Neural cell (in vitro differentiated cells): ENCODE data around the gene GLUL. TPM values are rescaled to one million over a fixed set of nuclear protein-coding genes. Genes with fewer than 3 reads are reported as not detected.

Experiments
- H2AFZ ChIP-seq: fragments of 200-600, 300-800 bp; sonication (generic), shearing (Covaris generic); 2 replicates; pipeline ENCODE4 v1.6.0; 2014; ENCODE audit warnings: low read depth, mild to moderate bottlenecking, antibody characterized with exemption, low read length, moderate library complexity
- H3F3A ChIP-seq: fragments of 200-600 bp; shearing (Covaris generic); 2 replicates; pipeline ENCODE4 v1.6.1; 2016; ENCODE audit warnings: mild to moderate bottlenecking, moderate library complexity, mixed read lengths, antibody characterized with exemption, low read length; ENCODE audit not compliant: insufficient read depth, poor library complexity, severe bottlenecking
- H3K27ac ChIP-seq: fragments of 200-600, 300-800 bp; sonication (generic), shearing (Covaris generic); 2 replicates; pipeline ENCODE4 v1.5.1; 2014; ENCODE audit warnings: mild to moderate bottlenecking, low read length, moderate library complexity
- H3K27me3 ChIP-seq: fragments of 300-800, 200-600 bp; sonication (generic), shearing (Covaris generic); 2 replicates; pipeline ENCODE4 v1.6.0; 2014; ENCODE audit warnings: mild to moderate bottlenecking, low read depth, low read length, moderate library complexity; ENCODE audit not compliant: insufficient read depth
- H3K36me3 ChIP-seq: fragments of 300-800, 200-600 bp; sonication (generic), shearing (Covaris generic); 2 replicates; pipeline ENCODE4 v1.5.1; 2014; ENCODE audit warnings: mild to moderate bottlenecking, antibody characterized with exemption, low read length, moderate library complexity; ENCODE audit not compliant: insufficient read depth
- H3K4me2 ChIP-seq: fragments of 300-800, 200-600 bp; sonication (generic), shearing (Covaris generic); 2 replicates; pipeline ENCODE4 v1.6.0; 2014; ENCODE audit warnings: mild to moderate bottlenecking, low read length
- H3K4me3 ChIP-seq: fragments of 300-800, 200-600 bp; sonication (generic), shearing (Covaris generic); 2 replicates; pipeline ENCODE4 v1.5.1; 2014; ENCODE audit warnings: mild to moderate bottlenecking, low read length, moderate library complexity
- H3K79me2 ChIP-seq: fragments of 200-600 bp; shearing (Covaris generic); replicated peaks from 2 replicates; pipeline ENCODE4 v1.6.0; 2014; ENCODE audit warnings: mild to moderate bottlenecking, low read length, moderate library complexity; ENCODE audit not compliant: insufficient read depth
- H3K9ac ChIP-seq: fragments of 300-800, 200-600 bp; sonication (generic), shearing (Covaris generic); 2 replicates; pipeline ENCODE4 v1.6.1; 2016; ENCODE audit warnings: mild to moderate bottlenecking, low read length, mixed read lengths
- H3K9me2 ChIP-seq: fragments of 200-600 bp; shearing (Covaris generic); 2 replicates; pipeline ENCODE4 v1.6.1; 2016; ENCODE audit warnings: mild to moderate bottlenecking, low read length, mixed read lengths; ENCODE audit not compliant: insufficient read depth
- H3K9me3 ChIP-seq: fragments of 200-600, 300-800 bp; sonication (generic), shearing (Covaris generic); 2 replicates; pipeline ENCODE4 v1.6.1; 2016; ENCODE audit warnings: mild to moderate bottlenecking, mixed run types, low read length, moderate library complexity, mixed read lengths
- H4K20me1 ChIP-seq: fragments of 200-600 bp; shearing (Covaris generic); 2 replicates; pipeline ENCODE4 v1.6.1; 2016; ENCODE audit warnings: mild to moderate bottlenecking, mixed run types; ENCODE audit not compliant: insufficient read depth
- EP300 ChIP-seq: fragments of 450-650 bp; conservative IDR thresholded peaks from 2 replicates; pipeline ENCODE4 v1.6.1; 2014; ENCODE audit warnings: antibody characterized with exemption, mild to moderate bottlenecking, moderate library complexity; ENCODE audit not compliant: poor library complexity, severe bottlenecking
- EZH2 ChIP-seq: fragments of 200-600, 300-800 bp; shearing (Covaris generic), sonication (generic); IDR thresholded peaks from 2 replicates; pipeline ENCODE4 v1.6.1; 2014; ENCODE audit warnings: antibody characterized with exemption, low read length, borderline replicate concordance, mild to moderate bottlenecking; ENCODE audit not compliant: insufficient read depth, poor library complexity, severe bottlenecking
- MXI1 ChIP-seq: fragments of 450-650 bp; conservative IDR thresholded peaks from 2 replicates; pipeline ENCODE4 v1.6.1; 2014; ENCODE audit warnings: antibody characterized with exemption, mild to moderate bottlenecking; ENCODE audit not compliant: poor library complexity, severe bottlenecking
- POLR2AphosphoS5 ChIP-seq: IDR thresholded peaks from 2 replicates; pipeline ENCODE4 v1.6.1; 2012
- RAD21 ChIP-seq: fragments of 450-650 bp; conservative IDR thresholded peaks from 2 replicates; pipeline ENCODE4 v1.6.1; 2014; ENCODE audit warnings: antibody characterized with exemption, mild to moderate bottlenecking, moderate library complexity
- SMC3 ChIP-seq: fragments of 450-650 bp; conservative IDR thresholded peaks from 2 replicates; pipeline ENCODE4 v1.6.1; 2014; ENCODE audit warnings: antibody characterized with exemption, mild to moderate bottlenecking, moderate library complexity; ENCODE audit not compliant: poor library complexity
- TAF1 ChIP-seq: IDR thresholded peaks from 2 replicates; pipeline ENCODE4 v1.6.1; 2012; ENCODE audit warnings: low read depth
- polyA plus RNA-seq: library from polyadenylated mRNA; depleted of rRNA; stranded (reverse); fragments of >200 nt; gene quantifications from 2 replicates; pipeline ENCODE4 v1.2.3, GENCODE V29; 2014
- TF ChIP-seq, protein P1 (sequence below): IDR thresholded peaks from 2 replicates; pipeline ENCODE4 v1.6.1; 2012; ENCODE audit warnings: borderline replicate concordance
- TF ChIP-seq, protein P2 (sequence below): fragments of 450-650 bp; IDR thresholded peaks from 2 replicates; pipeline ENCODE4 v1.5.1; 2014; ENCODE audit warnings: antibody characterized with exemption, mild to moderate bottlenecking, moderate library complexity; ENCODE audit not compliant: poor library complexity, severe bottlenecking

GLUL gene
- polyA plus RNA-seq, 1 donor from 2014 or later = 219 TPM

DNA sequence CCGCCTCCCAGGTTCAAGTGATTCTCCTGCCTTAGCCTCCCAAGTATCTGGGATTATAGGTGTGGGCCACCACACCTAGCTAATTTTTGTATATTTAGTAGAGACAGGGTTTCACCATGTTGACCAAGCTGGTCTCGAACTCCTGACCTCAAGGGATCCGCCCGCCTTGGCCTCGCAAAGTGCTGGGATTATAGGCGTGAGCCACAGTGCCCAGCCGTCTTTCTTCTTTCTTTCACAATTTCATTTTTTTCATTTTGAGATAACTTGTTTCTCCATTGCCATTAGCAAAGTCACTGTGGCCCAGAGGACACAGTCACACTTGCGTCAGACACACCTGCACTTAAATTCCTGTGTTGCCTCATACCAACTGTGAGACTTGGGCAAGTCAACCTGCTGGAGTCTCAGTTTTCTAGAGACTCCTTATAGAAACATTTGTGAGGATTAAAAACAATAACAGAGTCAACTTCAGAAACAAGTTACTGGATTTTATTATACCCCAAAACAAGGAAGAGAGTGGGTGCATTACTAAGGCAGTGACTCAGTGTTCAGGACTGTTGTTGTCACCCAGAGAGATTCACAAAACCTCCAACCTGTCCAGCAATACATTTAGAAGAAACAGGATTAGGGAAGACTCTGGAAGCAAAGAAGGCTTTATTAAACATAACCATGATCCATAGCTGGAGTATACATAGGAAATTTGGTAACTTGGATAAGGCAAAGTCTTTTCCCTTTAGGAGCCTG lies 6.2 kb upstream of the GLUL start:
- Histone ChIP-seq H3K4me2 (no peak overlapping the region), H3K9ac (no peak overlapping the region), H4K20me1 (no peaks in the 10 kb centered on the region), H3K79me2 (no peaks in the 10 kb centered on the region), H3K27ac (no peak overlapping the region), H3K36me3 (no peaks in the 10 kb centered on the region), H3K9me2 (no peaks in the 10 kb centered on the region), H3K4me3 (no peak overlapping the region), H2AFZ (no peak overlapping the region), H3K9me3 (no peaks in the 10 kb centered on the region), H3K27me3 (no peaks in the 10 kb centered on the region), H3F3A (no peaks in the 10 kb centered on the region)
- TF ChIP-seq EZH2 (no peak), POLR2AphosphoS5 (no peak), EP300 (no peak), RAD21 (no peak), TAF1 (no peak), SMC3 (no peak), MXI1 (no peak)
- TF ChIP-seq, protein P1, sequence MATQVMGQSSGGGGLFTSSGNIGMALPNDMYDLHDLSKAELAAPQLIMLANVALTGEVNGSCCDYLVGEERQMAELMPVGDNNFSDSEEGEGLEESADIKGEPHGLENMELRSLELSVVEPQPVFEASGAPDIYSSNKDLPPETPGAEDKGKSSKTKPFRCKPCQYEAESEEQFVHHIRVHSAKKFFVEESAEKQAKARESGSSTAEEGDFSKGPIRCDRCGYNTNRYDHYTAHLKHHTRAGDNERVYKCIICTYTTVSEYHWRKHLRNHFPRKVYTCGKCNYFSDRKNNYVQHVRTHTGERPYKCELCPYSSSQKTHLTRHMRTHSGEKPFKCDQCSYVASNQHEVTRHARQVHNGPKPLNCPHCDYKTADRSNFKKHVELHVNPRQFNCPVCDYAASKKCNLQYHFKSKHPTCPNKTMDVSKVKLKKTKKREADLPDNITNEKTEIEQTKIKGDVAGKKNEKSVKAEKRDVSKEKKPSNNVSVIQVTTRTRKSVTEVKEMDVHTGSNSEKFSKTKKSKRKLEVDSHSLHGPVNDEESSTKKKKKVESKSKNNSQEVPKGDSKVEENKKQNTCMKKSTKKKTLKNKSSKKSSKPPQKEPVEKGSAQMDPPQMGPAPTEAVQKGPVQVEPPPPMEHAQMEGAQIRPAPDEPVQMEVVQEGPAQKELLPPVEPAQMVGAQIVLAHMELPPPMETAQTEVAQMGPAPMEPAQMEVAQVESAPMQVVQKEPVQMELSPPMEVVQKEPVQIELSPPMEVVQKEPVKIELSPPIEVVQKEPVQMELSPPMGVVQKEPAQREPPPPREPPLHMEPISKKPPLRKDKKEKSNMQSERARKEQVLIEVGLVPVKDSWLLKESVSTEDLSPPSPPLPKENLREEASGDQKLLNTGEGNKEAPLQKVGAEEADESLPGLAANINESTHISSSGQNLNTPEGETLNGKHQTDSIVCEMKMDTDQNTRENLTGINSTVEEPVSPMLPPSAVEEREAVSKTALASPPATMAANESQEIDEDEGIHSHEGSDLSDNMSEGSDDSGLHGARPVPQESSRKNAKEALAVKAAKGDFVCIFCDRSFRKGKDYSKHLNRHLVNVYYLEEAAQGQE = no peak
- TF ChIP-seq, protein P2, sequence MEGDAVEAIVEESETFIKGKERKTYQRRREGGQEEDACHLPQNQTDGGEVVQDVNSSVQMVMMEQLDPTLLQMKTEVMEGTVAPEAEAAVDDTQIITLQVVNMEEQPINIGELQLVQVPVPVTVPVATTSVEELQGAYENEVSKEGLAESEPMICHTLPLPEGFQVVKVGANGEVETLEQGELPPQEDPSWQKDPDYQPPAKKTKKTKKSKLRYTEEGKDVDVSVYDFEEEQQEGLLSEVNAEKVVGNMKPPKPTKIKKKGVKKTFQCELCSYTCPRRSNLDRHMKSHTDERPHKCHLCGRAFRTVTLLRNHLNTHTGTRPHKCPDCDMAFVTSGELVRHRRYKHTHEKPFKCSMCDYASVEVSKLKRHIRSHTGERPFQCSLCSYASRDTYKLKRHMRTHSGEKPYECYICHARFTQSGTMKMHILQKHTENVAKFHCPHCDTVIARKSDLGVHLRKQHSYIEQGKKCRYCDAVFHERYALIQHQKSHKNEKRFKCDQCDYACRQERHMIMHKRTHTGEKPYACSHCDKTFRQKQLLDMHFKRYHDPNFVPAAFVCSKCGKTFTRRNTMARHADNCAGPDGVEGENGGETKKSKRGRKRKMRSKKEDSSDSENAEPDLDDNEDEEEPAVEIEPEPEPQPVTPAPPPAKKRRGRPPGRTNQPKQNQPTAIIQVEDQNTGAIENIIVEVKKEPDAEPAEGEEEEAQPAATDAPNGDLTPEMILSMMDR = no peak

DNA sequence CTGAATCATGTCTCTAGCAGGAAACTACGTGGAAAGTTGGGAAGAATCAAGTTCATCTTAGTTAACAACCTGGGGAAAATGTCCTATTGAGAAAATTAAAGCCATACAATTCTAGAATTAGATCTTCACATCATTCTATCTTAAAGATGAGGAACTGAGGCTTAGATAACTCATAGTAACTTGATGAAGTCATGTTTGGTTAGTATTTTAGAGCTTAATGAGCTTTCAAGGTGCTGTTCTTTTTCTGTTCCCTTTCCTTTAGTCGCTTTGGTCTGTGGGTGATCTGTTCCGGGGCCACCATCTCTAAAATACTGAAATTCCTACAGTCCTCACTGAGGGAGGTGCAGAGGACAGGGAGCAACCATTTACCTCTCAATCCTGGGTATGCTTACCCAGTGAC lies 4.3 kb upstream of the GLUL start:
- Histone ChIP-seq H3F3A (no peaks in the 10 kb centered on the region), H3K79me2 (peaks cover 10% of the 10 kb centered on the region), H4K20me1 (no peaks in the 10 kb centered on the region), H3K4me3 (no peak overlapping the region), H2AFZ (no peak overlapping the region), H3K4me2 (no peak overlapping the region), H3K9me3 (no peaks in the 10 kb centered on the region), H3K36me3 (no peaks in the 10 kb centered on the region), H3K27ac (no peak overlapping the region), H3K9ac (no peak overlapping the region), H3K9me2 (no peaks in the 10 kb centered on the region), H3K27me3 (no peaks in the 10 kb centered on the region)
- TF ChIP-seq MXI1 = no peak
- TF ChIP-seq, protein P1 = no peak
